ENCODE measurements around the gene RAET1L.
"Not testable (repeated sequence)": the region's sequence is repeated elsewhere in the genome, so short reads cannot be mapped to it uniquely, and the experiment has no call there.

DNA sequence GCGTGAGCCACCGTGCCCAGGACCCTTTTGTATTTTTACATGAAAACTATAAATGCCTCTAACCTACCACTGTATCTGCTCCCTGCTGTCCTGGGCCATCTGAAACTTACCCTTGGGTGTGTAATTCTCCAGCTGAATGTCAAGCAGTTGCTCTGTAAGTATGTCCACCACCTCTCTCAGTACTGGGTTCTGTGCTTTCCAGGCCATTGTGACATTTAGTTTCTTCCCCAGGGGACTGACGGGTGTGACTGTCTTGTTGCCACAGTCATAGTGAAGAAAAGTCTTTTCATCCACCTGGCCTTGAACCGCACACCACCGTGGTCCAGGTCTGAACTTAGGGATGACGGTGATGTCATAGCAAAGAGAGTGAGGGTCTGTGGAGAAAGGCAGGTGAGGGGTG, 3.5 kb downstream of the RAET1L start:
- not testable (repeated sequence) for TF ChIP-seq CTCF, POLR2A (IDR thresholded peaks at IDR 0.05)

Data from testis (tissue), 2 donors.